GM19043 (cell line): Measurements from ENCODE around the gene TAF1C.

ENCODE experiments used
- ATAC-seq: cut with Tn5 transposase; IDR thresholded peaks from one replicate; pipeline ENCODE4 v1.9.1; 2021; ENCODE audit warnings: low read depth; ENCODE audit not compliant: unreplicated experiment

Gene TAF1C

DNA sequence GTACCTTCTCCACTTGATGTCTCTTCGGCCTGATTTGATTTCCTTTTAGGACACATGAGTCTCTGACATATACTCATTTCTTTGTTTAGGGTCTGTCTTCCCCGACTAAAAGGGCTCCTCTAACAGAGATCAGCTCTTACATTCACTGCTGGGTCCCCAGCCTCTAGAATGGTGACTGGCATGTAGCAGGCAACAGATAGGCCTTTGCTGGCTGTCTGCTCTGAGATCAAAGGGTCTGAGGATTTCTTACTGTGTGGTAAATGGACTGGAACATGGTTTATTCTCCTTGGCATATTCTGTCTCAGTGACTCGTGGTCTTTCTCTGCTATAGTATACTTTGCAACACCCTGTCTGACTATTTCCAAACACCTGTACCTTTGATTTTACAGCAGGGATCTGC is 25.1 kb downstream of the TAF1C start:
- ATAC-seq: no peak

DNA sequence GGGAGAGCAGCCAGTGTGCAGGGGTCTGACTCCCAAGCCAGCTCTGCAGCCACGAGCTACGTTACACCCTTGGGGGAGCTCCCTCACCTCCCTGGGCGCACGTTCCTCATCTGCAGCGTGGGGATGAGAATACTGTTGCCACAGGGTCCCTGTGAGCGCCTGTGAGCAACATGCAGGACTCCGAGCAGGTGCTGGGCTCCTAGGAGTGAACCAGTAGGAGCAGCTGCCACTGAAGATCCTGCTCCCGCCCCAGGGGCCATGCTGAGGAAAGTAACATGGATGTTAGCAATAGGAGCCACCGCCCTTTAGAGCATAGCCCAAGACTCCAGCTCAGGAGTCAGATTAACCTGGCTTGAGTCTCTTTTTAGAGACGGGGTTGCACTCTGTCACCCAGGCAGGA is 25.8 kb downstream of the TAF1C start:
- ATAC-seq: no peak

DNA sequence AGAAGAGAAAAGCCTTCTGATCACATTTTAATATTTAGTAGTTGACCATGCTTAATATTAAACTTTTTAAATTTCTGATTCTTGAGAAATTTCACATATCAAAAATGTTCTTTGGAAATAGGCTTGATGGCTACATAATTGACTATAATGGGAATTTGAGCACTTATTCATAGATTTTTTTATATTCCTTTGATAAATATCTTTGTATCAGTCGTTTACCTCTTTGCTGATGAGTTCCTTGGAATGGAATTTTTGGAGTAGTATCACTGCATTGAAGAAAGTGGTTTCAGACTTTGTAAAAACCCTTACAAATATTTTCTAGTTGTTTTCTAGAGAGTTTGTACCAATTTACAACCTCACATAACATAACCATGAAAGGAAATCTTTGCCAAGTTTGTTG is 27.1 kb downstream of the TAF1C start:
- no peak for ATAC-seq

DNA sequence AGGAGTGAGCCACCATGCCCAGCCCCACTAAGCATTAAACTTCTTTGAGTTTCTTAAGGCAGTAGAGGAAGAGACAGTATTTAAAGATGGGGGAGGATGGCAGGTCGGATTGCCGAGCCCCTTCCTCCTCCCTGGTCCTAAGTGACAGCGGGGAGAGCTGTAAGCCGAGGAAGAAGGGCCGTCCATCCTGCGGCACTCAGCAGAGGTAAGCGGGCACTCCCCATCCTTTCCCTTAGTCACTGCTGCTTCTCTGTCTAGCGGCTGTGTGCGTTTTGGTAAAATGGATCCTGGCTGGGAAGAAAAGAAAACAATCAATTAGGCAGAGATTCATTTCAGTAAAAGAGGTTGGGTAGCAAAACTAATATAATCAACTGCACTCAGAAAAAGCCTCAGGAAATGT is 27.9 kb downstream of the TAF1C start:
- no peak for ATAC-seq

DNA sequence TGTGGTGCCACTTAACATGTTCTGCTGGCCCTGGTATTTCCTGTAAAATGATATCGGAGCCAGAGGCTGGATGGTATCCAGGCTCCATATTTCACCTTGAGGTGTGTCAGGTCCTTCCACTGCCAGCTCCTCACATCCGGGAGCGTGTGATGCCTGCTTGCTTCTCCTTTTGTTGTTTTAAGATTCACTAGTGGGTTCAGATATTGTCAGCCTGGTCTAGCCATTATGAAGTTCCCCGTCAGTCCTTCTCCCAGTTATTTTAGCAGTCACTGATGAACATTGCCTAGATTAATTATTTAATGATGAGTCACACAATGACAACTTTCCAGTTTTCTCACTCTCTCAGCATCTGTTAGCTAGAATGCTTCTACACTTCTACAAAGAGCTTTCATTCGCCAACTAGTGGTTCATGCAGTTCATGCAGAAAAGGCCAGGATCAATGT is 30.5 kb downstream of the TAF1C start:
- ATAC-seq: no peak

DNA sequence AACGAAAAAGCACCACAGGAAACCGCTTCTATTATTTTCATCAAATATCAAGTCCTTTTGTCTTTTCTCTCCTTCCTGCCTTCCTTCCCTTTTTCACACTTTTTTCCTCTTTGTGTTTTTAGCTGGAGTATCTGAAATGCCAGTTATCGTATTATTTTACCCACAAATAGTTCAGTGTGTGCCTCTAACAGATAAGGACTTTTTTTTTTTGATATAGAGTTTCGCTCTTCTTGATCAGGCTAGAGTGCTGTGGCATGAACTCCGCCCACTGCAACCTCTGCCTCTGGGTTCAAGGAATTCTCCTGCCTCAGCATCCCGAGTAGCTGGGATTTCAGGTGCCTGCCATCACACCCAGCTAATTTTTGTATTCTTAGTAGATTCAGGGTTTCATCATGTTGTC is 31.1 kb downstream of the TAF1C start:
- no peak for ATAC-seq

- no peak for ATAC-seq
Observed at GRCh38 chr16:84155226-84155625, 31.6 kb downstream of the TAF1C start.

DNA sequence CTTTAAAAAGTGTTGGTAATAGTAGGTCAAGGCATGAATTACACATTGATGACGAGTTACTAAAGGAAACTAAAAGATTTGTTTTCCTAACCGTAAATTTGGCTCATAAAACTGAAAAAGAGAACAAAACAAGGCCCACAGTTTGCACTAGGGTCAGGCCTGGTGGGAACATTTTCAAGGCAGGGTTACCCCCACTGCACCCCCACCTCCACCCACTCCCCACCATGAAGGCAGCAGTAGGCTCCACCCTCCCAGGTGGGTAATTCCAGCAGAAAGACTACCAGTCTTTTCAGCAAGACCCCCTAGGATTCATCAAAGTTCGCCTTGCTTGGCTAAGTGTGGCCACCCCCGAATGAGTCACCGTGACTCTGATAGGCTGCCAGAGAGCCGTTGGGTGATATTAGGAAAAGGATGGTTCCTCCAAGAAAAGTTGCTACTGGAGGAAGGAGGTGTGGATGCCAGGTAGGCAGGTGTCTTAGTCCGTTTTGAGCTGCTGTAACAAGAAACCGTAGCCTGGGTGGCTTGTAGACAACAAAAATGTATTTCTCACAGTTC is 33.1 kb downstream of the TAF1C start:
- no peak for ATAC-seq

GRCh38 chr16:84150926-84151325 is 35.9 kb downstream of the TAF1C start:
- no peak for ATAC-seq

DNA sequence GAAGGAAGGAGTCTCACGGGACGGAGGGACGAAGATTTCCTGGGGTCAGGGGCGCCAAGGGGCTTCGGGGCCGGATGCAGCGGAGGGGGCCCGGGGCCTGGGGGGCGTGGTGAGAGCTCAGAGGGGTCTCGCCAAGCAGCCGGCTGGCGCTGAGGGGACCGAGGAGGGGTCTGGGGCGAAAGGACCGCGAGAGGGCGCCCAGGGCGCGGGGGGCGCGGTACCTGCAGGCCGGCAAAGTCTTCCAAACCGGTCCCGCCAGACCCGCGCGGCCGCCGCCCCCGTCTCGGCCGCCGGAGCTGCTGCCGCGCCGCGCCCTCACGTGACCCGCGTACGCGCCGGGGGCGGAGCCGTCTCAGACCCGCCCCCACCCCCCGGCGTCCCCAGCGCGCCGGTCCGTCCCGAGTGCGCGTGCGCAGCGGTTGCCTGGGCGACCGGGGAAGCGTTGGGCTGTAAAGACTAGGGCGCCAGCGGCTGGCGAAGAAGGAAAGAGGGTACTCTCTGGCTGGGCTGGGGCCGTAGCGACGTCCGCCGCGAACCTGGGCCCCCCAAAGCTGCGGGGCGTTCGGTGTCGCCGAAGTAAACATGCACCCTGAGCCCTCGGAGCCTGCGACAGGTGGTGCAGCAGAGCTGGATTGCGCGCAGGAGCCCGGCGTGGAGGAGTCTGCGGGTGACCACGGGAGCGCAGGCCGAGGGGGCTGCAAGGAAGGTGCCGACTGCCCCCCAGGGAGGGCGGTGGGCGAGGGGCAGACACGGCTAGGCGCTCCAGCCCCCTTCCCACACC is 41.8 kb downstream of the TAF1C start, which contains the start of the genes DNAAF1 and HSDL1:
Gene DNAAF1, plus strand, starts transcription at position 450 of the 781 bp plus-strand sequence. Its CDS starts 133 bp downstream, at position 583.
Gene HSDL1, minus strand, starts transcription at position 319 of the 781 bp plus-strand sequence. CDS start 13,856 bp downstream, outside the sequence.
- ATAC-seq: peak; percentile 77

- ATAC-seq: no peak
Observed at GRCh38 chr16:84144209-84144858, 42.5 kb downstream of the TAF1C start.

- no peak for ATAC-seq
Observed at GRCh38 chr16:84143784-84144199, 43.1 kb downstream of the TAF1C start.

DNA sequence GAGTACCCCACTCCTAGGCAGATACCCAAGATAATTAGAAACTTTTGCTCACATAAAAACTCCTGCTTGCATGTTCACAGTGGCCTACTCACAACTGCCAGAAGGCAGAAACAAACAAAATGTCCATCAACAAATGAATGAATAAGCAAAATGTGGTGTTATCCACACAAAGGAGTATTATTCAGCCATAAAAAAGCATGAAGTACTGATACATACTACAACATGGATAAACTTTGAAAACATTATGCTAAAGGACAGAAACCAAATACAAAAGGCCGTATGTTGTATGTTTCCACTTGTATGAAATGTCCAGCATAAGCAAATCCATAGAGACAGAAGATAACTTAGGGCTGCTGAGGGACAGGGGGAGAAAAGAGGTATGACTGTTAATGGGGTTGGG is 43.8 kb downstream of the TAF1C start:
- ATAC-seq: no peak

- ATAC-seq: no peak
Observed at GRCh38 chr16:84141143-84141670, 45.6 kb downstream of the TAF1C start.

- ATAC-seq: no peak
Observed at GRCh38 chr16:84139628-84140258, 47.1 kb downstream of the TAF1C start.

GRCh38 chr16:84138824-84139627 is 47.8 kb downstream of the TAF1C start:
- ATAC-seq: peak; percentile 73

DNA sequence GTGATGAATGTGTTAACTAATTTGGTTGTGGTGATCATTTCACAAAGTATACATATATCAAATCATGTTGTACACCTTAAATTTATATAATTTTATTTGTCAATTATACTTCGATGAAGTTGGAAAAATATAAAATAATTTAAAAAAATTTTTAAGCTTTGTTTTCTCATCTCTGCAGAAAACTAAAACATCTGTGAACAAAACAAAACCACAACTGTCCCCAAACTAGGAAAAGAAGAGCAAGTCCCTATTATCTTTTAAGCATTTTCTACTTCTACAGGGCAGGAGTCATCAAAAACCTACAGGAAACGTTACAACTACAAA is 48.4 kb downstream of the TAF1C start:
- no peak for ATAC-seq

DNA sequence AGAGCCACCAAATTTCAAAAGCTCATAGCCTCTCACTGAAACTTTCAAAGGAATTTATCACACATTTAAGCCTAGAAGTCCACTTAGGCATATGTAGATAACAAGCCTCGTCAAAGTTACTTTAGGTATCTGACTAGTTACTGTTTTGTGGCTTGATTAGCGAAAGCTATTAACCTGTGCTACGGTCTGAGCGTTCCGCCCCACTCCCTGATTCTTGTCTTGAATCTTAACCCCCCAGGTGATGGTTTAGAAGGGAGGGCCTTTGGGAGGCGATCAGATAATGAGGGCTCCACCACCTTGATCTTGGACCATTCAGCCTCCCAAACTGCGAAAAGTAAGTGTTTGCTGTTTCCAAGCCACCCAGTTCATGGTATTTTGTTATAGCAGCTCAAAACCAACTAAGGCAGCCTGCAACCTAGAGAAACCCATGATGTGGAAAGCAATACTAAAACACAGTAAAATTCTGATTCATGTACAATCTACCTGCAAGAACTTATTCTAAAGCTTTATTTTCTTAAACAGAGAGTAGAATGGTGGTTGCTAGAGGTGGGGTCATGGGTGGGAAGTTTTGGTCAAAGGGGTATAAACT is 49.0 kb downstream of the TAF1C start:
- ATAC-seq: no peak

GRCh38 chr16:84137287-84137686 is 49.6 kb downstream of the TAF1C start:
- no peak for ATAC-seq
